HepG2 (cell line): ENCODE data around the gene VSTM5. TPM values are rescaled to one million over a fixed set of nuclear protein-coding genes. Genes with fewer than 3 reads are reported as not detected.
A peak's percentile ranks its signal among the peaks of the same experiment; 100 is the strongest.

Source experiments
- ASH2L ChIP-seq: fragments of 300-600, 200-600 bp; sonication (generic); IDR thresholded peaks from 2 replicates; pipeline ENCODE4 v1.7.0; 2017; ENCODE audit warnings: low read depth, mild to moderate bottlenecking, moderate library complexity, mixed read lengths, low read length; ENCODE audit not compliant: insufficient read length
- GZF1 ChIP-seq: sonication (generic); formaldehyde crosslinking; IDR thresholded peaks from 2 replicates; pipeline ENCODE4 v1.5.1; 2020; ENCODE audit warnings: mild to moderate bottlenecking, missing genetic modification reagents
- HIVEP1 ChIP-seq: sonication (generic); formaldehyde crosslinking; IDR thresholded peaks from 2 replicates; pipeline ENCODE4 v1.4.0; 2020; ENCODE audit warnings: mild to moderate bottlenecking, missing genetic modification reagents
- HNRNPLL ChIP-seq: fragments of 200-400 bp; formaldehyde crosslinking; IDR thresholded peaks from 2 replicates; pipeline ENCODE4 v1.6.1; 2017; ENCODE audit warnings: mild to moderate bottlenecking, low read depth, low read length; ENCODE audit not compliant: poor library complexity, severe bottlenecking
- KAT2B ChIP-seq: fragments of 150-350 bp; IDR thresholded peaks from 2 replicates; pipeline ENCODE4 v1.6.1; 2014; ENCODE audit warnings: low read depth, low read length, borderline replicate concordance
- MLLT10 ChIP-seq: sonication (generic); formaldehyde crosslinking; IDR thresholded peaks from 2 replicates; pipeline ENCODE4 v1.4.0; 2020; ENCODE audit warnings: missing genetic modification reagents
- PCBP2 ChIP-seq: fragments of 200-400 bp; formaldehyde crosslinking; optimal IDR thresholded peaks from 2 replicates; pipeline ENCODE3; 2018; ENCODE audit warnings: low read length, low read depth; ENCODE audit not compliant: poor library complexity, severe bottlenecking
- RCOR2 ChIP-seq: IDR thresholded peaks from 2 replicates; pipeline ENCODE4 v1.6.1; 2016; ENCODE audit warnings: missing biosample characterization, missing genetic modification reagents
- SP2 ChIP-seq: sonication (generic); formaldehyde crosslinking; IDR thresholded peaks from 2 replicates; pipeline ENCODE4 v1.5.1; 2020; ENCODE audit warnings: mild to moderate bottlenecking, missing genetic modification reagents
- THAP8 ChIP-seq: sonication (generic); formaldehyde crosslinking; IDR thresholded peaks from 2 replicates; pipeline ENCODE4 v1.5.1; 2020; ENCODE audit warnings: missing genetic modification reagents, mild to moderate bottlenecking, borderline replicate concordance
- THAP9 ChIP-seq: sonication (generic); formaldehyde crosslinking; IDR thresholded peaks from 2 replicates; pipeline ENCODE4; 2020; ENCODE audit warnings: missing genetic modification reagents, mild to moderate bottlenecking, borderline replicate concordance
- ZBTB37 ChIP-seq: sonication (generic); formaldehyde crosslinking; IDR thresholded peaks from 2 replicates; pipeline ENCODE4 v1.4.0; 2020; ENCODE audit warnings: mild to moderate bottlenecking, missing genetic modification reagents
- ZBTB46 ChIP-seq: sonication (generic); formaldehyde crosslinking; IDR thresholded peaks from 2 replicates; pipeline ENCODE4 v1.4.0; 2020; ENCODE audit warnings: mild to moderate bottlenecking, missing genetic modification reagents, borderline replicate concordance
- ZFY ChIP-seq: sonication (generic); formaldehyde crosslinking; IDR thresholded peaks from 2 replicates; pipeline ENCODE4 v1.4.0; 2020; ENCODE audit warnings: missing genetic modification reagents
- ZMAT3 ChIP-seq: sonication (generic); formaldehyde crosslinking; conservative IDR thresholded peaks from 2 replicates; pipeline ENCODE4 v1.7.0; 2021; ENCODE audit warnings: missing genetic modification reagents
- ZNF143 ChIP-seq: sonication (generic); formaldehyde crosslinking; IDR thresholded peaks from 2 replicates; pipeline ENCODE4 v1.4.0; 2020; ENCODE audit warnings: missing genetic modification reagents
- ZNF232 ChIP-seq: sonication (generic); formaldehyde crosslinking; IDR thresholded peaks from 2 replicates; pipeline ENCODE4 v1.4.0; 2020; ENCODE audit warnings: missing genetic modification reagents, borderline replicate concordance
- ZNF562 ChIP-seq: sonication (generic); formaldehyde crosslinking; IDR thresholded peaks from 2 replicates; pipeline ENCODE4 v1.8.0; 2022; ENCODE audit warnings: missing genetic modification reagents, borderline replicate concordance
- ZNF563 ChIP-seq: sonication (generic); formaldehyde crosslinking; IDR thresholded peaks from 2 replicates; pipeline ENCODE4 v1.8.0; 2022; ENCODE audit warnings: mild to moderate bottlenecking, moderate library complexity, missing genetic modification reagents
- ZNF615 ChIP-seq: sonication (generic); formaldehyde crosslinking; IDR thresholded peaks from 2 replicates; pipeline ENCODE4 v1.5.0; 2020; ENCODE audit warnings: mild to moderate bottlenecking, missing genetic modification reagents, borderline replicate concordance
- ZNF883 ChIP-seq: sonication (generic); formaldehyde crosslinking; IDR thresholded peaks from 2 replicates; pipeline ENCODE4 v1.5.1; 2020; ENCODE audit warnings: mild to moderate bottlenecking, missing genetic modification reagents; ENCODE audit errors: not compliant biosample characterization
- polyA plus RNA-seq, 8 experiments: library from polyadenylated mRNA; depleted of rRNA in 3 of 8; stranded (reverse) in 7 of 8; unstranded in 1 of 8; fragments of >200 nt; fragmentation: Illumina TruSeq in 4 of 8; extraction: Trizol in 4 of 8; gene quantifications; 2 replicates each; pipeline versions ENCODE4 v1.2.1 to v1.2.3, GENCODE V29; 2011 to 2016; ENCODE audit warnings: low read depth in 4 of 8, missing spikeins in 1 of 8, mixed read lengths in 1 of 8; ENCODE audit not compliant: insufficient read depth in 1 of 8
- total RNA-seq, 5 experiments: library from RNA; depleted of rRNA; stranded (reverse); fragments of >200 nt; fragmentation: Illumina TruSeq; extraction: Trizol; gene quantifications; 2 replicates each; pipeline ENCODE4 v1.2.3, GENCODE V29; 2016; ENCODE audit warnings: low read depth in 1 of 5
- TF ChIP-seq, protein P1 (sequence below): sonication (generic); formaldehyde crosslinking; IDR thresholded peaks from 2 replicates; pipeline ENCODE4 v1.4.0; 2020; ENCODE audit warnings: mild to moderate bottlenecking, missing genetic modification reagents

The VSTM5 gene
- total and polyA plus RNA-seq, 2 of the 13 experiments (the other 11 are each of a cell fraction or from before 2014, with no cell fraction given) = not detected

DNA sequence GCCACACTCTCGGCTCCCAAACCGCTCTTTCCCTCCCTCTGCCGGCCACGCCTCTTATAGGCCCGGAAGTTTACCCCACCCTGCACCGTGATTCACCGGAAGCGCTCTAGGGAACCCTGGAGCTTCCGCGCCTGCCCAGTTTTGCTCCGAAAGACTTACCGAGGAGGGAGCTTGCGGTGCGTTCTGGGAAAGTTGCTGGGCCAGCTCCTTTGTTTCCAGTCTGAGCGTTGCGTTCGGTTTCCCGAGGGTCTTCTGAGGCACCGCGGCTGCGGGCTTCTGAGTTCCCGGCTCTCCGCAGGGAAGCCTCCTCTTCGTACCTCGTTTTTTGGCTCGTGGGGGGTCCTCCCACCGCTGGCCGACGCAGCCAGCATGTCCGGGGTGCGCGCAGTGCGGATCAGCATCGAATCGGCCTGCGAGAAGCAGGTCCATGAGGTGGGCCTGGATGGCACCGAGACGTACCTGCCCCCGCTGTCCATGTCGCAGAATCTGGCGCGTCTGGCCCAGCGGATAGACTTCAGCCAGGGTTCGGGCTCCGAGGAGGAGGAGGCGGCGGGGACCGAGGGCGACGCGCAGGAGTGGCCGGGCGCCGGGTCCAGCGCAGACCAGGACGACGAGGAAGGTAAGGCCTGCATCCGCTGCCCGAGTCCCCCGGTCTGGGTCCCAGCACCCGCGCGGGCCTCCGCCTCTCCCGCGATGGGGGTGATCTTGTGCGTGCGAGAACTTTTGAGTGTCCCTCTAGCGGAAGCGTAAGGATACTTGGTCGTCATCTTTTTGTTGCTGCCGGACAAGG, 66.1 kb downstream of the VSTM5 start, which contains the start of gene MED17 (continued):
- TF ChIP-seq ZBTB46 (CRISPR knock-in tag) (no peak), HIVEP1 (CRISPR knock-in tag) (peak; percentile 55; the same call in 1 of the 2 replicates), THAP9 (CRISPR knock-in tag) (peak; percentile 81), ZNF562 (no peak), MLLT10 (CRISPR knock-in tag) (no peak), ZMAT3 (peak; percentile 75; the same call in 1 of the 2 replicates), ZBTB37 (CRISPR knock-in tag) (no peak), ZNF883 (peak; percentile 55), KAT2B (no peak), ASH2L (peak; percentile 88), ZNF143 (CRISPR knock-in tag) (peak; percentile 79), SP2 (CRISPR knock-in tag) (0 out of 2 replicates have a peak, but pooled peaks have one; percentile 10), RCOR2 (CRISPR knock-in tag) (no peak), HNRNPLL (peak; percentile 84), ZNF232 (CRISPR knock-in tag) (0 out of 2 replicates have a peak, but pooled peaks have one; percentile 51), THAP8 (no peak; the same call in 1 of the 2 replicates), ZNF615 (CRISPR knock-in tag) (0 out of 2 replicates have a peak, but pooled peaks have one; percentile 61), ZFY (peak; percentile 91), PCBP2 (no peak), ZNF563 (CRISPR knock-in tag) (peak; percentile 76; the same call in 1 of the 2 replicates), GZF1 (CRISPR knock-in tag) (0 out of 2 replicates have a peak, but pooled peaks have one; percentile 30)
- TF ChIP-seq, protein P1, sequence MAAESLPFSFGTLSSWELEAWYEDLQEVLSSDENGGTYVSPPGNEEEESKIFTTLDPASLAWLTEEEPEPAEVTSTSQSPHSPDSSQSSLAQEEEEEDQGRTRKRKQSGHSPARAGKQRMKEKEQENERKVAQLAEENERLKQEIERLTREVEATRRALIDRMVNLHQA (CRISPR knock-in tag) = no peak
